CD14-positive monocyte (primary cell): ENCODE results near the gene ABHD16A. TPM values are rescaled to one million over a fixed set of nuclear protein-coding genes. Genes with fewer than 3 reads are reported as not detected.

Experiments used
- DNase-seq, 3 donors: peaks; one replicate each; pipeline ENCODE4 v3.0.0-alpha.2; 2011 to 2022
- H2AFZ ChIP-seq: 2 replicates; pipeline ENCODE4 v1.6.0; 2012; ENCODE audit warnings: mild to moderate bottlenecking, low read depth, low read length, inconsistent platforms; ENCODE audit not compliant: insufficient read depth, poor library complexity, severe bottlenecking
- H3K27ac ChIP-seq, 2 donors: 1 replicate in 1 of 2; 2 replicates in 1 of 2; pipeline ENCODE4 v1.5.1; 2012 to 2013; ENCODE audit warnings: low read length in 2 of 2, control low read depth in 1 of 2, inconsistent platforms in 1 of 2, low read depth in 1 of 2, mild to moderate bottlenecking in 1 of 2
- H3K27me3 ChIP-seq, 2 donors: one replicate each; pipeline versions ENCODE4 v1.6.0 to v1.6.1; 2011 to 2013; ENCODE audit warnings: low read length in 2 of 2; ENCODE audit not compliant: control insufficient read depth in 2 of 2, insufficient read depth in 2 of 2
- H3K36me3 ChIP-seq, 2 donors: replicated peaks in 1 of 2; 1 replicate in 1 of 2; 2 replicates in 1 of 2; pipeline versions ENCODE4 v1.5.1 to v1.6.1; 2012 to 2013; ENCODE audit warnings: low read length in 2 of 2, control low read depth in 1 of 2, inconsistent platforms in 1 of 2, mild to moderate bottlenecking in 1 of 2; ENCODE audit not compliant: insufficient read depth in 2 of 2, control insufficient read depth in 1 of 2
- H3K4me1 ChIP-seq, 2 donors: 1 replicate in 1 of 2; 2 replicates in 1 of 2; pipeline versions ENCODE4 v1.5.1 to v1.6.1; 2012 to 2013; ENCODE audit warnings: low read length in 2 of 2, control low read depth in 1 of 2, inconsistent platforms in 1 of 2, mild to moderate bottlenecking in 1 of 2, moderate library complexity in 1 of 2; ENCODE audit not compliant: insufficient read depth in 2 of 2, control insufficient read depth in 1 of 2
- H3K4me2 ChIP-seq: replicated peaks from 2 replicates; pipeline ENCODE3; 2012; ENCODE audit warnings: low read length, moderate library complexity, mild to moderate bottlenecking; ENCODE audit not compliant: poor library complexity, severe bottlenecking; ENCODE audit errors: extremely low read depth
- H3K4me3 ChIP-seq, 3 experiments: fragments of 200-600 bp in 1 of 3; sonication (generic) in 1 of 3; replicated peaks in 1 of 3; 1 replicate in 2 of 3; 2 replicates in 1 of 3; pipeline ENCODE4 v1.5.1; 2011 to 2013; ENCODE audit warnings: low read length in 3 of 3, mild to moderate bottlenecking in 3 of 3, control low read depth in 2 of 3, low read depth in 2 of 3, inconsistent platforms in 1 of 3, moderate library complexity in 1 of 3
- H3K79me2 ChIP-seq: 2 replicates; pipeline ENCODE4 v1.6.0; 2012; ENCODE audit warnings: mild to moderate bottlenecking, control low read depth, inconsistent platforms, low read length, moderate library complexity; ENCODE audit not compliant: insufficient read depth
- H3K9ac ChIP-seq: 2 replicates; pipeline ENCODE4 v1.6.0; 2017; ENCODE audit warnings: low read length, mild to moderate bottlenecking; ENCODE audit not compliant: insufficient read depth, poor library complexity, severe bottlenecking
- H3K9me3 ChIP-seq, 2 donors: replicated peaks in 1 of 2; 1 replicate in 1 of 2; 2 replicates in 1 of 2; pipeline versions ENCODE4 v1.5.1 to v1.6.1; 2012 to 2013; ENCODE audit warnings: low read length in 2 of 2, control low read depth in 1 of 2; ENCODE audit not compliant: control insufficient read depth in 1 of 2, insufficient read depth in 1 of 2
- H4K20me1 ChIP-seq: 2 replicates; pipeline ENCODE4 v1.6.0; 2012; ENCODE audit warnings: mild to moderate bottlenecking, low read length, control low read depth, moderate library complexity; ENCODE audit not compliant: insufficient read depth
- H3K27ac Mint-ChIP-seq, 7 donors: one replicate each; pipeline ENCODE4 v1.8.0; 2020; ENCODE audit warnings: mild to moderate bottlenecking in 7 of 7, mixed read lengths in 7 of 7, moderate library complexity in 6 of 7, inconsistent platforms in 2 of 7
- H3K27me3 Mint-ChIP-seq, 3 donors: one replicate each; pipeline ENCODE4 v1.8.0; 2021 to 2022; ENCODE audit warnings: low read depth in 3 of 3, mild to moderate bottlenecking in 3 of 3, mixed read lengths in 3 of 3, moderate library complexity in 3 of 3, inconsistent platforms in 1 of 3
- H3K36me3 Mint-ChIP-seq, 2 donors: one replicate each; pipeline ENCODE4 v1.8.0; 2020; ENCODE audit warnings: mixed read lengths in 2 of 2, inconsistent platforms in 1 of 2, mild to moderate bottlenecking in 1 of 2
- H3K4me1 Mint-ChIP-seq: one replicate; pipeline ENCODE4 v1.8.0; 2020; ENCODE audit warnings: mild to moderate bottlenecking, mixed read lengths
- H3K4me3 Mint-ChIP-seq, 2 donors: one replicate each; pipeline ENCODE4 v1.8.0; 2020; ENCODE audit warnings: mild to moderate bottlenecking in 2 of 2, mixed read lengths in 2 of 2, moderate library complexity in 1 of 2
- H3K9me3 Mint-ChIP-seq, 7 donors: one replicate each; pipeline ENCODE4 v1.8.0; 2020 to 2022; ENCODE audit warnings: mixed read lengths in 7 of 7, mild to moderate bottlenecking in 6 of 7, moderate library complexity in 6 of 7, inconsistent platforms in 2 of 7
- WGBS: methylation state at CpG from one replicate; pipeline ENCODE4 v1.1.5; 2013; ENCODE audit warnings: missing lambda C conversion rate; ENCODE audit not compliant: insufficient coverage; 5-methylcytosine and 5-hydroxymethylcytosine counted together
- intact Hi-C, 2 donors: fragments of 100-400 bp; cut with micrococcal nuclease; formaldehyde crosslinking; loops; one replicate each; pipeline versions ENCODE4 v1.15.0 to v1.15.1; 2023
- polyA plus RNA-seq, 3 donors: library from polyadenylated mRNA; depleted of rRNA in 1 of 3; unstranded in 2 of 3; stranded (reverse) in 1 of 3; fragments of 300-500 nt in 2 of 3; fragments of >200 nt in 1 of 3; fragmentation: Illumina TruSeq in 2 of 3; gene quantifications; 1 replicate in 2 of 3; 2 replicates in 1 of 3; pipeline ENCODE4 v1.2.3, GENCODE V29; 2012 to 2021
- TF ChIP-seq, protein P1 (sequence below): fragments of 200-600 bp; IDR thresholded peaks from one replicate; pipeline ENCODE4 v1.8.0; 2022; ENCODE audit warnings: antibody characterized with exemption, mild to moderate bottlenecking

The ABHD16A gene
- polyA plus RNA-seq, 3 donors, result 53.0 to 122 (median 56.0) TPM

GRCh38 chr6:31725502-31726350 is 22.6 kb upstream of the ABHD16A start:
- peak overlapping the region in 1 of 2 donors; percentile 96 for H3K27ac ChIP-seq
- H3K4me1 ChIP-seq, result peaks cover 48 to 53% of the 10 kb centered on the region in 2 donors
- no peak overlapping the region for H2AFZ ChIP-seq
- Mint-ChIP-seq H3K4me3 (peak overlapping the region; percentile 11 to 35), H3K4me1 (peaks cover 55% of the 10 kb centered on the region), H3K36me3 (peaks cover 33 to 36% of the 10 kb centered on the region in 2 donors), H3K27ac (peak overlapping the region; percentile 76 to 99 (median 98)), H3K27me3 (peaks cover 5 to 18% (median 13%) of the 10 kb centered on the region in 3 donors), H3K9me3 (peaks cover 0 to 4% (median 0%) of the 10 kb centered on the region in 7 donors)
- peaks cover 7% of the 10 kb centered on the region for H4K20me1 ChIP-seq
- intact Hi-C loops, result loop anchor here (2.0 to 10.0 kb wide), 4 partner anchors 23 to 109 kb away; partner anchors contain the start of genes ABHD16A (in 1 of the 2) and LY6G5C (in 1 of the 2)
- H3K9me3 ChIP-seq, result no peaks in the 10 kb centered on the region
- H3K79me2 ChIP-seq, result peaks cover 24% of the 10 kb centered on the region
- H3K27me3 ChIP-seq, result no peaks in the 10 kb centered on the region
- peak overlapping the region in 1 of 3 experiments; percentile 87 for H3K4me3 ChIP-seq
- H3K9ac ChIP-seq, result peak overlapping the region; percentile 5
- WGBS, result 63% methylated on average over 9 of the region's 12 CpGs
- DNase-seq, result peak; percentile 28 to 48 (median 36)
- H3K4me2 ChIP-seq, result peak overlapping the region; percentile 17
- TF ChIP-seq, protein P1, sequence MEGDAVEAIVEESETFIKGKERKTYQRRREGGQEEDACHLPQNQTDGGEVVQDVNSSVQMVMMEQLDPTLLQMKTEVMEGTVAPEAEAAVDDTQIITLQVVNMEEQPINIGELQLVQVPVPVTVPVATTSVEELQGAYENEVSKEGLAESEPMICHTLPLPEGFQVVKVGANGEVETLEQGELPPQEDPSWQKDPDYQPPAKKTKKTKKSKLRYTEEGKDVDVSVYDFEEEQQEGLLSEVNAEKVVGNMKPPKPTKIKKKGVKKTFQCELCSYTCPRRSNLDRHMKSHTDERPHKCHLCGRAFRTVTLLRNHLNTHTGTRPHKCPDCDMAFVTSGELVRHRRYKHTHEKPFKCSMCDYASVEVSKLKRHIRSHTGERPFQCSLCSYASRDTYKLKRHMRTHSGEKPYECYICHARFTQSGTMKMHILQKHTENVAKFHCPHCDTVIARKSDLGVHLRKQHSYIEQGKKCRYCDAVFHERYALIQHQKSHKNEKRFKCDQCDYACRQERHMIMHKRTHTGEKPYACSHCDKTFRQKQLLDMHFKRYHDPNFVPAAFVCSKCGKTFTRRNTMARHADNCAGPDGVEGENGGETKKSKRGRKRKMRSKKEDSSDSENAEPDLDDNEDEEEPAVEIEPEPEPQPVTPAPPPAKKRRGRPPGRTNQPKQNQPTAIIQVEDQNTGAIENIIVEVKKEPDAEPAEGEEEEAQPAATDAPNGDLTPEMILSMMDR, result no peak
- H3K36me3 ChIP-seq, result peaks cover 4 to 6% of the 10 kb centered on the region in 2 donors

DNA sequence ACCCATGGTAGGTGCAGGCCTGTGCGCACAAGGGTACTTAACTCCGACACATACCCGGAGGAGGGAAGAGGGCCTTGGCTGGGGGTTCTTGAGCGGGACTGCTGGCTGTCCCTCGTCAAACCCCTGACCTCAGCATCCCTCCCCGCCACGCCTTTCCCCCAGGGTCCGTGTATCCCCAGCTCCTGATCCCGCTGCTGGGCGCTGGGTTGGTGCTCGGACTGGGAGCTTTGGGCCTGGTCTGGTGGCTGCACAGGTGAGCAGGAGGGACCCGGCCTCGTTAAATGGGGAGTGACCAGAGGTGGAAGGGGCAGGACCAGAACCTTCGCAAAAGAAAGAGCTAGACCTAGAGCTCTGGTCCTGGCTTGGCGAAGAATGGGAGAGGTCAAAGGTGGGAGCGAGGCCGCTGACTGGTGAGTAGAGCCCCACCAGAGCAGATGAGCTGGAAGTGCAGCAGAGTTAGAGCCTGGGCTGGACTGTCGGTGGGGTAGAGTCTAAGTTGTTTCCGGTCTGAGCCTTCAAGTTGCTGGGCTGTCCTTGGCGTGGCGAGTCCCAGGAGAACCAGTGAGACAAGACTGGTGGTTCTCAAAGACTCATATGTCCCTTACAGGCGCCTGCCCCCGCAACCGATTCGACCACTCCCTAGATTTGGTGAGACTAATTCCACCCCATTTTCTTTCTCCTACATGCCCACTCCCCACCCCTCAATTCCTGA is 21.0 kb upstream of the ABHD16A start:
- Histone ChIP-seq H2AFZ (no peak overlapping the region), H3K27me3 (no peaks in the 10 kb centered on the region), H3K9ac (no peak overlapping the region), H3K4me3 (no peak overlapping the region), H3K9me3 (no peaks in the 10 kb centered on the region), H3K79me2 (peaks cover 9% of the 10 kb centered on the region), H4K20me1 (no peaks in the 10 kb centered on the region), H3K27ac (no peak overlapping the region), H3K4me1 (peaks cover 37 to 39% of the 10 kb centered on the region in 2 donors), H3K36me3 (no peaks in the 10 kb centered on the region), H3K4me2 (no peak overlapping the region)
- DNase-seq, result no peak
- 90% methylated on average over 15 of the region's 25 CpGs for WGBS
- Mint-ChIP-seq H3K4me3 (no peak overlapping the region), H3K36me3 (peaks cover 27 to 30% of the 10 kb centered on the region in 2 donors), H3K27me3 (peaks cover 5 to 18% (median 13%) of the 10 kb centered on the region in 3 donors), H3K9me3 (peaks cover 0 to 4% (median 0%) of the 10 kb centered on the region in 7 donors), H3K27ac (peak overlapping the region in 1 of 7 donors; percentile 2), H3K4me1 (peaks cover 48% of the 10 kb centered on the region)
- intact Hi-C loops, result loop anchor here in 1 of 2 donors (10.0 kb wide), 1 partner anchor 111 kb away; no protein-coding TSS in a partner anchor
- TF ChIP-seq, protein P1, result no peak
